Ammon's horn (tissue), 1 donor: ENCODE results near the gene CCDC183.
"Not testable (repeated sequence)": the region's sequence is repeated elsewhere in the genome, so short reads cannot be mapped to it uniquely, and the experiment has no call there.

Experiments
- DNase-seq: peaks from one replicate; pipeline ENCODE4 v3.0.0-alpha.2; 2016; ENCODE audit warnings: low spot score

The CCDC183 gene

DNA sequence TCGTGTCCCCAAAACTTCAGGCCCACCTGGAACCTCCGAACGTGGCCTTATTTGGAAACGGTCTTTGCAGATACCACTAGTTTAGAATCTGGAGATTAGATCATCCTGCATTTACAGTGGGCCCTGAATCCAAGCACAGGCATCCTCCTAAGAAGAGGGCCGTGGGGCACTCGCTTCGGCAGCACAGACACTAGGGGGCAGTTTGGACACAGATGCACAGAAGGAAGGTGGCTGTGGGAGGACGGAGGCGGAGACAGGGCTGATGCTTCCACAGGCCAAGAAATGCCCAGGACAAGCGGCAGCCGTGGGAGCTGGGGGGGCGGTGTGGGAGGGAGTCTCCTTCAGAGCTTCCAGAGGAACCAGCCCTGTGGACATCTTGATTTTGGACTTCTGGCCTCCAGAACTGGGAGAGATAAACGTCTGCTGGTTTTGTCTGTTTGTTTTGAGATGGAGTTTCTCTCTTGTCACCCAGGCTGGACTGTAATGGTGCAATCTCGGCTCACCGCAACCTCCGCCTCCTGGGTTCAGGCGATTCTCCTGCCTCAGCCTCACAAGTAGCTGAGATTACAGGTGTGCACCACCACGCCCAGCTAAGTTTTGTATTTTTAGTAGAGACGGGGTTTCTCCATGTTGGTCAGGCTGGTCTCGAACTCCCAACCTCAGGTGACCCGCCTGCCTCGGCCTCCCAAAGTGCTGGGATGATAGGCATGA is 35.1 kb upstream of the CCDC183 start:
- DNase-seq: peak; percentile 79

DNA sequence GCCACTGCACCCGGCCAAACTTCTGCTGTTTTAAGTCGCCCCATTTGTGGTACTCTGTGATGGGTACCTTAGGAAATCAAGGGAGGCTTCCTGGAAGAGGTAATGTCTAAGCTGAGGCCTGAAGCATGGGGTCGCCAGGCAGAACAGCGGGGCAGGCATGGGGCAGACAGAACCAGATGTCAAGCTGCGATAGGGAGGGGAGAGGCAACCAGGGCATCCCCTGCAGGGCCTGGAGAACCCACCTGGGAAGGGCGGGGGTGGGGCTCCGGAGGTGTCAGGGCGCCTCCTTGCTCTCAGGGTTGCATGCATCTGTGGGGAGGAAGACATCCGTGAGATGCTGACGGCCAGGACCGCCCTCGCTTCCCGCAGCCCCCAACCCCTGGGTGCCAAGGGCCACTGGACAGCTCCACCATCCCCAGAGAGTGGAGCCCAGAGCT is 34.6 kb upstream of the CCDC183 start:
- no peak for DNase-seq

DNA sequence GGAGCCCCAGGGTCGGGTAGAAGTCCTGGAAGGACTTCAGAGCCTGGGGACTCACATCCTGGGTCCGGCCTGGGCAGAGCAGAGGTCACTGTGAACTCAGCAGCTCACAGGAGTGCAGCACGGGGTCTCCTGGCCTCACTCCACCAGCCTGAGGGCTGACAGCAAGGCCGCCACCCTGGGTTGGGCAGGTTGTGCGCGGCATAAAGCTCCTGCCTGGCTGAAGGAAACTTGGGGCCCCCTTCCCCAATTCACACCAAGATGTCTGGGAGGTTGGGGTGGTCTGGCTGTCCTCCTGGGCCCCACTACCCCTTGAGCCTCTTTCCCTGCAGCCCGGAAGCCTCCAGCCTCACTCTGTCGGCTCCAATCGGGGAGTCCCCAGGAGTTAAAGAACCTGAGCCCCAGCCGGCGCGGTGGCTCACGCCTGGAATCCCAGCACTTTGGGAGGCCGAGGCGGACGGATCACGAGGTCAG is 33.9 kb upstream of the CCDC183 start:
- DNase-seq: no peak

DNA sequence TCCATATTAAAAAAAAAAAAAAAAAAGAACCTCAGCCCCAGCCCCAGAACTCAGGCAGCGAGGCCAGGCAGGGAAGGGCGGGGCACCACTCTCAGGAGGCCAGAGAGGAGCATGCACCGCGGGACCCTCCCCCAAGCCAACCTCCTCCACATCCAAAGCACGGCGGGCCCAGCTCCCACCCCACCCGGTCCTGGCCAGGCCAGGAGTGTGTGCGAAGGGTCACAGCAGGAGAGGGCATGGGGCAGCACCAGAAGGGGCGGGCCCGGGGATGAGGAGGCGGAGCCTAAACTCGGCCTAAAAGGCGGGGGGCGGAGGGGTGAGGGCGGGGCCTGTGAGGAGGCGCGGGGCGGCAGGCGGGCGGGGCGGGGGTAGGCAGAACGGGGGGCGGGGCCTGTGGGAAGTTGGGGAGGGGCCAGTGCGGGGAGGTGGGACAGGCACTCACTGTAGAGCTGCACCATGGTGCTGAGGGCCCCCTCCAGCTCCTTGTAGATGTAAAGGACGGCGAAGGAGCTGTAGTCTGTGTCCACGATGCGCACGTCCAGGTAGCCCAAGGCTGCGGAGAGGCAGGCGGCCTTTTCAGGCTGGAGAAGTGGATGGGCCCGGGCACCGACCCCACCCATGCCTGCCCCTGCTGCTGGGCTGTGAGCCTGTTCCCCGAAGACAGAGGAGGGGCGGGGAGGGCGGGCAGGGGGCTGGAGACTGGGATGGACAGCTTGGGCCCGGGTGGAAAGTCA is 33.1 kb upstream of the CCDC183 start:
- no peak for DNase-seq

DNA sequence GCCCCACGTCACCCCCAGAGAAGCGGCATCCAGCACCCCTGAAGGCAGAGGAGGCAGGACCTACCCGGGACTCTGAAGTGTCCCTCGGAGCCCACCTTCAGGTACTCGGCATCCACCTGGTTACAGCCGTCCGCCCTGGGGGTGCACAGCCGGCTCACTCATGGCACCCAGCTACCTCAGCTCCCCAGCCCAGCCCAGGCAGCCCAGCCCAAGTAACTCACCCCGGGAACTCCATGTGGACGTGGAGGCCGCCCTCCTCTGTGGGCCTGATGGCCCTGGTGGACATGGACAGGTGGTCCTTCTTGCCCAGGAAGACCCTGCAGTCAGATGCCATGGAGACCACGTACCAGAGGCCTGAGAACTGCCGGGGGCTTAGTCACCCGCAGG is 32.5 kb upstream of the CCDC183 start:
- no peak for DNase-seq

DNA sequence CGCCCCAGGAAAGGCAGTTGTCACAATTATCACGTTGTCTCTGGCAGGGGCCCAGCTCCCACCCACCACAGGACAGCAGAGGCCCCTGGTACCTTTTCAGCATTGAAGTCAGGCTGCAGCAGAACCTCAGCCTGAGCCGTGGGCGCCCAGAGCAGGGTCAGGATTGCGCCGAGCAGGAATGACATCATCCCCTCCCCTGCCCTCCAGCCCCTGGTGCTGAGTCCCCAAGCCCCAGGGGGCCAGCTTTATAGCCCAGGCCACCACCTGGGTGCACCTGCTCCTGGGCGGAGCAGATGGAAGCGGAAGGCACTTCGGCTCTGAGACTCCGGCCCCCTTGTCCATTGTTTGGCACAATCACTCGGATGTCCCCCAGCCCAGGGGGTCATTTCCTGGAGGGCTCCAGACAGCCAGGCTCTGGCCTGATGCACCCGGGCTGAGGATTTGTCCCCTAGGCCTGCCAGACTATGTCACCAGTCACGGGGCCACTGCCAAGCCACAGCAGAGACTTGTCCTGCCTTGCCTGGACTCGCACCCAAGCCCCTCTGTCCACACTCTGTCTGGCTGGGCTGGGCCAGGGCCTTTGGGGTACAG is 31.7 kb upstream of the CCDC183 start, which contains the start of gene LCN15:
TSS of gene LCN15 (minus strand) at position 218 of the 591 bp plus-strand sequence. CDS start at position 188, 30 bp downstream.
- DNase-seq: no peak

DNA sequence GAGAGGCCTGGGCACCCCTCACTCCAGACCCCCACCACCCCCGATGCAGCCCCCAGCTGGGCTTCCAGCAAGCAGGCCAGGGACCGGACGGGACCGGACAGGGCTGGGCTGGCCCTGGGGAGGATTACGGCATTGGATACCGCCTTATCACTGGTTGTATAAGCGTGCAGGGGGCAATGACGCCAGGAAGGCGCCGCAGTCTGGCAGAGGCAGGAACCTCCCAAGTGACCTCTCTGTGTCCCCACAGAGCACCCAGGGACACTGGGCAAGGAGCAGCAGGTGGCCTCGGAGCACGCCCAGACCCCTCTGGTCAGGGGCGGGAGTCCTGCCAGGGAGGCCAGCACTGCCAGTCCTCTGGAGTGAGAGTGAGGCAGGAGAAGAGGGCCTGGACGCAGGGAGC is 31.1 kb upstream of the CCDC183 start:
- no peak for DNase-seq

DNA sequence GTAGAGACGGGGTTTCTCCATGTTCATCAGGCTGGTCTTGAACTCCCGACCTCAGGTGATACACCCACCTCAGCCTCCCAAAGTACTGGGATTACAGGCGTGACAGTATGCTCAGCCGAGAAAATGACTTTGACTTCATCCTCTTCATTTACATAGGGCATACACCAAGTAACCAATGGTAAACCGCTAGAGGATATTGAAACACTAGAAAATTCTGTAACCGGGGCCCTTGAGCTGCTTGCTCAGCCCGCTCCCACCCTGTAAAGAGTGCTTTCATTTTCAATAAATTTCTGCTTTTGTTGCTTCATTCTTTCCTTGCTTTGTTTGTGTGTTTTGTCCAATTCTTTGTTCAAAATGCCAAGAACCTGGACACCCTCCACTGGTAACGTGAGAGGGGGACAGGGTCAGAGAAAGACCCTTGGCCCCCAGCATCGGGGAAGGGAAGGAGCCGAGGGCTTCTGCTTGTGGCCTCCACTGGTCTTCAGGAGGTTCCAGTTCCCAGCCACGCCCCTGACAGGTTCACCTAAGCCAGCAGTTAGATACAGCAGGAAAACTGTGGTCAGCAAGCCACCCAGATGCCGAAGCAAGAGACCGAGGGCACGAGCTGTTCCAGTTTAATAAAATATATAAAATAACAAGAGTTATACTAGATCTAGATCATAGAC is 30.3 kb upstream of the CCDC183 start:
- not testable (repeated sequence) for DNase-seq

DNA sequence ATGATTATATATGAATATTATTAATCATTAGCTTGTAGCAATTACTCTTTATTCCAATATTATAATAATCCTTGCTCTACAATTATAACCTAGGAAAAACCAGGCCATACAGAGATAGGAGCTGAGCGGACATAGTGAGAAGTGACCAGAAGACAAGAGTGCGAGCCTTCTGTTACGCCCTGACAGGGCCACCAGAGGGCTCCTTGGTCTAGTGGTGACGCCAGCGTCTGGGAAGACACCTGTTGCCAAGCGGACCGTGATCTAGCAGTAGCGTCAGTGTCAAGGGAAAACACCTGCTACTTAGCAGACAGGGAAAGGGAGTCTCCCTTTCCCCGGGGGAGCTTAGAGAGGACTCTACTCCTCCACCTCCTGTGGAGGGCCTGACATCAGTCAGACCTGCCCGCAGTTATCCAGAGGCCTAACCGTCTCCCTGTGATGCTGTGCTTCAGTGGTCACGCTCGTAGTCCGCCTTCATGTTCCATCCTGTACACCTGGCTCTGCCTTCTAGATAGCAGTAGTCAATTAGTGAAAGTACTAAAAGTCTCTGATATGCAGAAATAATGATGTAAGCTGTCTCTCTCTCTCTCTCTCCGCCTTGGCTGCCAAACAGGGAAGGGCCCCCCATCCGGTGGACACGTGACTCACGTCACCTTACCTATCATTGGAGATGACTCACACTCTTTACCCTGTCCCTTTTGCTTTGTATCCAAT is 29.6 kb upstream of the CCDC183 start:
- DNase-seq: peak; percentile 66

DNA sequence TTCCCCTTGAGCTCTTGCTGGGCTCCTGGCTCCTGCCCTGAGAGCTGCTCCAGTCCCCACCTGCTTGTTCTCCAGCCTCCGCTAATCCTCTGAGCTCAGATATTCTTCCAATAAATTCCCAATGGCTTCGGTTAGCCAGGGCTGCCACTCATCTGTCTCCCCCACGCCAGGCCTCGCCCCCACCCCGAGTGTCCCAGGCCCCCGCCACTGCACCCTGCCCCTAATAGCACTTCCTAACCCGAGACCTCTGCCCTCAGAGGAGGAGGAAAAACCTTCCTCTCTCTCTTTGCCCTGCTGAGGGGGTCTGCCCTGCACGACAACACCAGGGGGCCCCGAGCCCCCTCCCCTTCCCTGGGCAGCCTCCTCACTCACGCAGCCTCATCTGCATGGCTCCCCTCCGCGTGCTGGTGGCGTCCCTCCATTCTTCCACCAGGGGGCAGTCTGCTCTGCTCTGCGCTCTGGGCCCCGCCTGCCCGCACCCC is 26.4 kb upstream of the CCDC183 start:
- no peak for DNase-seq

DNA sequence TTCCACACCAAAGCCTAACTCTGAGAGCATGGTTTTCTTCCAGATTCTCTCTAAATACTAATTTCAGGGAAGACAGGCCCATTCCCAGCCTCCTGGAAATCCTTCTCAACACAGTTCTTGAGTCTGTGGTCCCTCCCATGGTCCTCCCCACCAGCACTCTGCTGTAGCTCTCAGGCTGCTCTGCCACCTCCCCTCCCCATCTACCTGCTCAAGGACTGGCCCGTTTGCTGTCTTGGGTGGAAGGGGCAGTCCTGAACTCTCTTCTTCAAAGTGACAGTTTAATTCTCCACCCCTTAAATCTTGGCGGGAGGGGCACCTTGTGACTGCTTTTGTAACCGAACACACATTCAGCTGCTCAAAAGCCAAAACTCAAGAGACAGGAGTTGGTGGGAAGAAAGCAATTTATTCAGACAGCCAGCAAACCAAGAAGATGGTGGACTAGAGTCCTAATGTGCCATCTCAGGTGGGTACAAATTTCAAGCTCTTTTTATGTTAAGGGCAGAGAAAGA is 24.2 kb upstream of the CCDC183 start:
- DNase-seq: no peak

DNA sequence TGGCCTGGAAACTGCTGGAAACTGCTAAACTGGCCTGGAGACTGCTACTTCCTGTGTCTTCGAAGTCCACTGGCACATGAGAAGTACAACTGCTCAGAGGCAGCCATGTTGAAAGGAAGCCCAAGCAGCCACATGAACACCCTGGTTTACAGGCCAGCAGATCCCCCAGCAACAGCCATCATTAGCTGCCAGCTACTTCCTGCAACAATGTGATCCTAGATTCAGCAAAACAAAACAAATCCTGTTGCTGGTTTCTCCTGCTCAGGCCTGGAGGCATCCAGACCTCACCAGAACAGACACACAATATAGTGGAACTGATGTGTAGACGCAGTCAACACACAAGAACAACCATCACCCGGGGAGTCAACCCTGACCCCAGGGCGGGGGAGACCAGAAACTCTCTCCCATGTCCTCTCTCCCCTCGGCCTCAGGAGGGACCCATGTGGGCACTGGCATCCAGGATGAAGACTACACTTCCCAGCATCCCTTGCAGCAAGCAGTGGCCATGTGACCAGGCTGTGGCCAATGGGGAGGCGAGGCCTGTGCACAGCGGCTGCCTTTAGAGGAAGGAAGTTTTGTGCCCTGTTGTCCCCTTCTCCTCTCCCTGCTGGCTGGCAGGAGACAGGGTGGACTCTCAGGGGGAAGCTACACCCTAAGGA is 22.6 kb upstream of the CCDC183 start:
- DNase-seq: peak; percentile 52

DNA sequence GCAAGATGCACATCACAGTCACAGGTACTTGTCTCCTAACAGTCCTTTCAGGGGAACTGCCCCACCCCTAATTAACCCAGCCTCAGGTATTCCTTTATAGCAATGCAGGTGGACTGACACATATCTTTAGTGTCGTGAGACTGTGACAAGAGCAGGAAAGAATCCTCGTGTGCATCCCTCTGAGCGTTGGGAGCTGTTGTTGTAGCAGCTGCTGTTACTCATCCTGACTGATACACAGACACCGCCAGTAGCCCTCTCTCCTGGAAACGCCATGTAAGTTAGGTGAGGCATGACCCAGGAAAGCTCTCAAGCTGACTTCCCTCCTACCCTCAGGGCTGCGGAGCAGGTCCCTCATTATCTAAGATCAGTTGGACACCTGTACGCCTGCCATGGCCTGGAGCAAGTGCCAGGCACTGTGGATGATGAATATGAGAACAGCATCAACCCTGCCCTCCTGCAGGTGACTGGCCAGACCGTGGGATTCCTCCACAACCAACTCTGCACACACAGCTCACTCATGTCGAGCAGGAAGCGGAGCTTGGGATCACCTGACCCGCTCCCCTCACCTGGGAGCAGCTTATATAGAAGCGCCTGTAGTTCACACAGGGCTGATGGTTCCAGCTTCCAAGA is 21.6 kb upstream of the CCDC183 start:
- no peak for DNase-seq

DNA sequence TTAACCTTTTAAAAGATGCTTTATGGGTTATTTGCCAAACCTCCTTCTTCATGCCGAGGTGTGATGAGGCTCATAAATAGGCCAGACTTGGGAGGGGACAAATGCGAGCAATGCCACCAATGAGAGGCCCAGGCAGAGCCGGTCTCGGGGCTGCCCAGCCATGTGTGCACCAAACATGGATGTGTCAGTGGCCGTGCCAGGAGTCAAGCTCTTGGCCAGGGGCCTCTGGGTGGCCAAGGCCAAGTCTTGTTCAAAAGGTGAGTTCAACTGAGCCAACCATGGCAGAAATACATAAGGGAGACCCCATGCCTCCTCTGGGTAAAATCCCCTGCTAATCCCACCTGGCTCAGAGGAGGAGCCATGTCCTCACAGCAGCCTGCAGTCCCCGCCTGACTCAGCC is 20.9 kb upstream of the CCDC183 start:
- no peak for DNase-seq

DNA sequence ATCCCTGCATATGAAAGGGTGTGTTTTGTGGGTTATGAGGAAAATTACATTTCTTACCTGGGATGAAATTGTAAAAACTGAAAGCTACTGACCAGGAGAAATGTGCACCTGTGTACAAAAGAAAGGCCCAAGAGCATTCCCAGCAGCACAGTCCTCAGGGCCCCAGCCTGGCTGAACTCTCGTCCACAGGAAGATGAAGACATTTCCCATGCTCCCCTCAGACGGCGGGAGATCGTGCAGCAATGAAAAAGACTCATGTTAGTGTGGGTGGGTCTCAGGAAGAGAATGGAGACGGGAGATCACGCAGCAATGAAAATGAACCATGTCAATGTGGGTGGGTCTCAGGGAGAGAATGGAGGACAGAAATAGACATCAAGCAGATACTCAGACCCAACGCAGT is 19.2 kb upstream of the CCDC183 start:
- DNase-seq: no peak

DNA sequence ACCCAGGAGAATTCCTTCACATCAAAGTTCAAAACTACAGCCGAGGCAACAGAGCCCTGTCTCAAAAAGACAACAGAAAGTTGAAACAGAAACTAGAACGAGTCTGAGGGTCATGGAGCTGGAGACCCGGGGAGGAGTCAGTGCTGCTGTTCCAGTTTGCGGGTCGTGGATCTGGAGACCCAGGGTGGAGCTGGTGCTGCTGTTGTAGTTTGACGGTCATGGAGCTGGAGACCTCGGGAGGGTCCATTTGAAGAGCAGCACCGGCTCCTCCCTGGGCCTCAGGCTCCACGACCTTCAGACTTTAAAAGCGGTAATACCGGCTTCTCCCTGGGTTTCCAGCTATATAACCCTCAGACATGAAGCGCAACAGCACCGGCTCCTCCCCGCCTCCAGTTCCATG is 18.8 kb upstream of the CCDC183 start:
- no peak for DNase-seq

DNA sequence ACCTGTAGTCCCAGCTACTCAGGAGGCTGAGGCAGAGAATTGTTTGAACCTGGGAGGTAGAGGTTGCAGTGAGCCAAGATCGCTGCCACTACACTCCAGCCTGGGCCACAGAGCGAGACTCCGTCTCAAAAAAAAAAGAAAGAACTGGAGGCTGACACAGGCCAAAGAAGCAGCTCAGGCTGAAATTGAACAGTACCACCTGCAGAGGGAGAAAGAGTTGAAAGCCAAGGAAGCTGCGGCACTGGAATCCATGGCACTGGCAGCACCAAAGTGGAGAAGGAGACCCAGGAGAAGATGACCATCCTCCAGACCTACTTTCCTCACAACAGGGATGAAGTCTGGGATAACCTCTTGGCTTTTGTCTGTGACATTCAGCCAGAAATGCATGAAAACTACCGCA is 16.3 kb upstream of the CCDC183 start:
- no peak for DNase-seq

DNA sequence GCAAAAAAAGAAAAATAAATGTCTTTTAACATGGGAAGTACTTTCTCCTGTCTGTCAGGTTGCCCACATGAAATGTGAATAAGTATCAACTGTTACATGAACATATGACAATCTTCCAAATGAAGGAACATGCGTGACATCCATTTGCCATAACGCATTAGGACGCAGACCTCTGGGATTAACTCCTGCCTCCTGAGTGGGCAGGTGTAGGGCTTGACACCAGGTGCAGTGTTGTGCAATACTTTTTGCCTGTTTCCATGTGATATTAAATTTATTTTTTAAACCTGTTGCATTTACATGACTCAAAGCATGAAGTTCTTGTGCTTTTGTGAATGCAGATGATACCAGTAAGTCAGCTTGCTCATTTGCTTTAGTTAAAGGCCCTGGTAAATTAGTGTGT is 13.7 kb upstream of the CCDC183 start:
- DNase-seq: no peak

DNA sequence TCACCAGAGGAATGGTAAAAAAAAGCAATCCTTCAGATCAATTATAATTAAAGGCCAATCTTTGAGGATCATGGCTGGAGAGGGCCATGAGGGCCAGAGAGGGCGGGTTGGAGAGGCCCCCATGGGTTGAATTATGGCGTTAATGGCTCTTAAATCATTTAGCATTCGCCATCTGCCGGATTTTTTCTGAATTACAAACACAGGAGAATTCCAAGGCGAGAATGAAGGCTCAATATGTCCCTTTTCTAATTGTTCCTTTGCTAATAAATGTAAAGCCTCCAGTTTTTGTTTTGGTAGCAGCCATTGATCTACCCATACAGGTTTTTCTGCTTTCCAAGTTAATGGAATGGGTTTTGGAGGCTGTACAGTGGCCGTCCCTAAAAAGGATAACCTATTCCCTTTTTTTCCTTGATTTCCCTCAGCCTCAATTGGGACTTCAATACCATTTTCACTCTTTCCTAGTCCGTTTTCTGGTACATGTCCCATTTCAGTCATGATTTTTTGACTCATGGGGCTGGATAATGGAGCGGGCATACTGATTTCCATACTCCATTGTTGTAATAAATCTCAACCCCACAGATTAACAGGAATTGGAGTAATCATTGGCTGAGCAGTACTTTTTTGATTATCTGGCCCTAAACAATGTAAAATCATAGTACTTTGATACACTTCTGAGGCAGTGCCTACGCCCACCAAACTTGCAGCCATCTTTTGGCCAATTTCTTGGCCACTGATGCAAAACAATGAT is 11.7 kb upstream of the CCDC183 start:
- DNase-seq: no peak

DNA sequence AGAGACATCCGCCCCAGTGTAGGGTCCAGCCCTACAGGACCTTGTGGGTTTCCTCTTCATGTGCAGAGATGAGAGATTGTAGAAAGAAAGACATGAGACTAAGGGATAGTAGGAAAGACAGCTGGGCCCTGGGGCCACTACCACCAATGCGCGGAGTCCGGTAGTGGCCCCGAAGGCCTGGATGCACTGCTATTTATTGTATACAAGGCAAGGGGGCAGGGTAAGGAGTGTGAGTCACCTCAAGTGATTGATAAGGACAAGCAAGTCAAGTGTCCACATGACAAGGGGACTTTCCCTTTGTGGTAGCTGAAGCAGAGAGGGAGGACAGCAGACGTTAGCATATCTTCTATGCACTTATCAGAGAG is 11.2 kb upstream of the CCDC183 start:
- DNase-seq: no peak
